Epithelial cell of prostate (primary cell): Measurements from ENCODE around the gene PLCH1.

Source experiments
- DNase-seq: peaks from one replicate; pipeline ENCODE4 v3.0.0-alpha.2; 2011; ENCODE audit warnings: low read depth, low spot score
- H3K27ac ChIP-seq: fragments of 450-650 bp; 2 replicates; pipeline ENCODE4 v1.5.1; 2017; ENCODE audit warnings: mild to moderate bottlenecking

The PLCH1 gene

GRCh38 chr3:155560594-155560993 is 184.3 kb downstream of the PLCH1 start:
- H3K27ac ChIP-seq, result no peak overlapping the region
- no peak for DNase-seq

- H3K27ac ChIP-seq, result no peak overlapping the region
- no peak for DNase-seq
These were observed 184.7 kb downstream of the PLCH1 start for GRCh38 chr3:155560135-155560534.

GRCh38 chr3:155556531-155556930 is 188.3 kb downstream of the PLCH1 start:
- DNase-seq, result no peak
- H3K27ac ChIP-seq, result no peak overlapping the region

GRCh38 chr3:155555479-155556060 is 189.3 kb downstream of the PLCH1 start:
- no peak for DNase-seq
- no peak overlapping the region for H3K27ac ChIP-seq

GRCh38 chr3:155554777-155555451 is 190.0 kb downstream of the PLCH1 start:
- H3K27ac ChIP-seq, result peak overlapping the region; percentile 0

GRCh38 chr3:155553780-155554179 is 191.1 kb downstream of the PLCH1 start:
- no peak for DNase-seq
- H3K27ac ChIP-seq, result no peak overlapping the region

More at GRCh38 chr3:155554777-155555451, 190.0 kb downstream of the PLCH1 start:
- no peak for DNase-seq

GRCh38 chr3:155553326-155553725 is 191.5 kb downstream of the PLCH1 start:
- no peak overlapping the region for H3K27ac ChIP-seq
- DNase-seq, result no peak

GRCh38 chr3:155550391-155550790 is 194.5 kb downstream of the PLCH1 start:
- no peak for DNase-seq
- H3K27ac ChIP-seq, result no peak overlapping the region

- H3K27ac ChIP-seq, result no peak overlapping the region
- no peak for DNase-seq
These were observed 195.8 kb downstream of the PLCH1 start for GRCh38 chr3:155549087-155549486.

GRCh38 chr3:155548195-155548594 is 196.7 kb downstream of the PLCH1 start:
- no peak overlapping the region for H3K27ac ChIP-seq
- no peak for DNase-seq

- H3K27ac ChIP-seq, result peak overlapping the region; percentile 6
- no peak for DNase-seq
These were observed 209.8 kb downstream of the PLCH1 start for GRCh38 chr3:155535098-155535497.

- H3K27ac ChIP-seq, result no peak overlapping the region
- DNase-seq, result no peak
These were observed 216.3 kb downstream of the PLCH1 start for GRCh38 chr3:155528579-155528978.

GRCh38 chr3:155525324-155525833 is 219.5 kb downstream of the PLCH1 start:
- DNase-seq, result no peak
- no peak overlapping the region for H3K27ac ChIP-seq

GRCh38 chr3:155520463-155520862 is 224.4 kb downstream of the PLCH1 start:
- no peak overlapping the region for H3K27ac ChIP-seq
- DNase-seq, result no peak

GRCh38 chr3:155519078-155519477 is 225.8 kb downstream of the PLCH1 start:
- DNase-seq, result no peak
- no peak overlapping the region for H3K27ac ChIP-seq

GRCh38 chr3:155517903-155518302 is 227.0 kb downstream of the PLCH1 start:
- DNase-seq, result no peak
- H3K27ac ChIP-seq, result no peak overlapping the region

- DNase-seq, result no peak
These were observed 228.4 kb downstream of the PLCH1 start for GRCh38 chr3:155516439-155516838.

GRCh38 chr3:155512867-155513261 is 232.0 kb downstream of the PLCH1 start:
- H3K27ac ChIP-seq, result peak overlapping the region; percentile 93
- peak; percentile 61 for DNase-seq

More at GRCh38 chr3:155516439-155516838, 228.4 kb downstream of the PLCH1 start:
- no peak overlapping the region for H3K27ac ChIP-seq

- H3K27ac ChIP-seq, result peak overlapping the region; percentile 93
- DNase-seq, result no peak
These were observed 232.6 kb downstream of the PLCH1 start for GRCh38 chr3:155512175-155512866.

GRCh38 chr3:155504682-155505081 is 240.2 kb downstream of the PLCH1 start:
- no peak overlapping the region for H3K27ac ChIP-seq
- no peak for DNase-seq

- DNase-seq, result no peak
- H3K27ac ChIP-seq, result no peak overlapping the region
These were observed 242.2 kb downstream of the PLCH1 start for GRCh38 chr3:155502630-155503029.
